GM18873 (cell line): ENCODE data around the gene USP13.

ENCODE experiments used
- ATAC-seq: cut with Tn5 transposase; IDR thresholded peaks from one replicate; pipeline ENCODE4 v1.9.1; 2021; ENCODE audit warnings: mild to moderate bottlenecking, moderate library complexity, moderate number of reproducible peaks; ENCODE audit not compliant: unreplicated experiment, low FRiP score

The USP13 gene

DNA sequence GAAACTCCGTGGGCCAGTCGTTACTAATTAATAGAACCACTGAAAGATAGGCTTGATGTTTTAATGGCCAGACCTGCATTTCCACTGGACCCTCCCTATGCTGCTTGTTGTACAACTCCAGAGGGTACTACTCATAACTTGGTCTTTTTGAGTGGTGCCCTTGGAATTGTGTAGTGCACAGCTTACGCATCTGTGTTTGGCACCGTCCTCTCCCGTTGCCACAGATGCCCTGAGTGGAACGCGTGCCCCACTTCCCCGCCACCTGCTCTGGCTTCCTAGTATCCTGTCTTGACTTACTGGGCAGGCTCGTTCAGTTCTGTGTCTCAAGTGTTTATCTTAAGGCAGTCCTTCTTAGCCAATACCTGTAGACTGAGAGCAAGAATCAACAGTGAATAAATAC, 78.7 kb downstream of the USP13 start:
- no peak for ATAC-seq

DNA sequence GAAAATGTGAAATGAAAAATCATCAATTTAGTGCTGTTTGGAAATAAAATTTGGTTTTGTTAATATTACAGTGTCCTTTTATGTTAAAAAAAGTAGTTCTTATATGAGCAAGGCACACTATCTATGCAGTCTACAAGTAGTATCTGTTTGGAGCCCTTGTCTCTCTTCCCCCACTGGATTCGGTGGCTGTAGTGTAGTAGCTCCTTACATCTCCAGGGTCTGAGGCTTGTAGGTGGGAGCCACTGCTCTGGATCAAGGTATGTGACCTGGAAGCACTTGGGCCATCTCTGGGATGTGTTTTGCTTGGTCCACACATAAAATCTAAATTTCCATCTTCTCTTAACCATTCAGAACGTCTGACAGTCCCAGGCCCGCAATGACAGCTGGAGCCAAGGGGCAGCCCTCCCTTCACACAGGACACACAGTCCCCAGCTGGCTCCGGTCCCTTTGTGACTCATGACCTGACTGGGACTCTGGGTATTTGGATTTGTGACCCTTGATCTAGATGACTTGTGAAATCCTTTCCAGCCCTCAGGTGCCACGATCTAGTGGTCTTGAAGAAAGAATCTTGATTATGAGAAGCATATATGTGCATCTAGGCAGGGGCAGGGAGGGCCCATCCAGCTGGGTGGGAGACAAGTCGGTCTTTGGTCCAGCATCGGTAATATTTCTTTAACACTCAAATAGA, 80.0 kb downstream of the USP13 start:
- no peak for ATAC-seq

DNA sequence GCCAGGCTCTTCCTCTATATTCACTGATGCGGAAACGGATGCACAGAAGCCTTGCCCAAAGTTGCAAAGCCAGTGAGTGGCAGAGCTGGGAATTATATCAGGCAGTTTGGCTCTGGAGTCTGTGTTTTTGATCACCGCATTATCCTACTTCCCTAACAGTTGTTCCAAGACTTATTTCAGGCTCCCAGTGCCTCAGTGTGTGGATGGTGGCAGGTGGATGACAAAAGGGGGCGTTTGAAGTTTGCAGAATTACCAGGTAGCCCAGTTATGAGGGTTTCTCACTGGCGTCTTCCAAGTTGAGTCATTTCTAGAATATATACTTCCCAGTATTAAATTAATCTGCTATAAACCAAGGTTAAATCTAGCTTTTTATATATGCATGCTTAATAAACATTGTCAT, 81.0 kb downstream of the USP13 start:
- no peak for ATAC-seq

DNA sequence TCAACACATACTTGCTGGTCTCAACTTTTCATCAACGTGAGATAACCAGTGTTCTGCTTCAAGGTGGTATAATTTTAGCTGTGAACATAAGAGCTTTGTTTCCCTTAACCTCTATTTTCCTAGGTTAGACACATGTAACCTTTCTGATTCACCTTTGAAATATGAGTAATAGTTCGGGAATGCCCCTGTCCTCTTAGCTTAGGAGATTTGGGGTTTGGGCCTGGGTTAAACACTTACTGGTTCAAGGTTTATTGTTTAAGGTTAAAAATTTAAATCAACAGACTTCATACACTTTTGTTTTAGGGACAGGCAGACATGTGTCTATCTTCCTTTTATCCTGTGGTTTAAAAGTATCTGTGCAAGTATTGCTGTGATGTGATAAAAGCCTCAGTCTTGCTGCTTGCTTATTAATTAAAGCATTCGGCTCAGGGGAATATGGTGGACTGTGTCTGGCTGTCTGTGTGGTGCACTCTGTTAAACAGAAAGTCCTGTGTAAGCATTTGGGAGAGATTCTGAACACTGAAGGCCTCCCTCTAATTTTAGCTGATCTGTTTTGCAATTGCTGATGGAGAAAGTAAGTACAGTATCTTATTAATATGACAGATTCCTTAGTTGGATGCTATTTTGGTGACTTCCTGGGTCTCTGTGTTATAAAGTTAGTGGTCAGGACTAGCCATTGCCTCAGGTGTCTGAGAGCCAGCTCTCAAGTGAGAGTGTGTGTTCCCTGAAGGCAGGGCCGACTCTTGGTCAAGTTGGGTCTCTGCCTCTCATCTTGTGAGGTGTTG, 81.8 kb downstream of the USP13 start:
- ATAC-seq: no peak

DNA sequence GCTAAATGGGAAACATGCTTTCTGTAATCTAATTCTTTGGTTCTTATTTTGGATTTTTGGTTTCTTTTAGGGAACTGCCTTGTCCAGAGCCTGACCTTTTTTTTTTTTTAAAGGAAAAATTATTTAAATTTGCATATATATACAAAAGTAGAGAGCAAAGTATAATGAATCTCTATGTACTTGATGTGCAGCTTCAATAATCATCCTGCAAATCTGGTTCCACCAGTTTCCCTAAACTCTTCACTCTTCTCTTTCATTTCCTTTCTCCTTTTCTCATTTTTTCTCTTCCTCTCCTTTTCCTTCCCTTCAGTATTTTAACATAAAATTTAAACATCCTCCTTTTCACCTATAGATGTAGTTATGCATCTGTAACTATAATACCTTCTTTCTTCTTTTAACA, 82.5 kb downstream of the USP13 start:
- no peak for ATAC-seq

DNA sequence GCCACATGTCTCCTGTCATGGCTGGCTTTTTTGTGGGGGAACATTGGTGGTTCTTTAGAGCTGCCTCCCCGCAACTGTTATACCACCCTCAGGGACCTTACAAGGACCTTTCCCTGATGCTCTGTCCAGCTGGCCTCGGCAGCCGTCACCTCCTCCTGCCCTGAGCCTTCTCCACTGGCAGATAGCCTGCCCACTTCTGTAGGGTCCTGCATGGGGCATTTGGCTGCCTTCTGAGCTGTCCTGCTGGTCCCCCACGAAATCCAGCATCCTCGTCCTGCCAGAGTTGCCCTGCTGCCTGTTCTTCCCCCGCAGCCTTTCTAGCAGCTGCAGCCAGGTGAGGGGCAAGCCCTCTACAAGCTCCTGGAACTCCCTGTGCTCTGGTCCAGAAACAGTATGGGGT, 86.2 kb downstream of the USP13 start:
- no peak for ATAC-seq

DNA sequence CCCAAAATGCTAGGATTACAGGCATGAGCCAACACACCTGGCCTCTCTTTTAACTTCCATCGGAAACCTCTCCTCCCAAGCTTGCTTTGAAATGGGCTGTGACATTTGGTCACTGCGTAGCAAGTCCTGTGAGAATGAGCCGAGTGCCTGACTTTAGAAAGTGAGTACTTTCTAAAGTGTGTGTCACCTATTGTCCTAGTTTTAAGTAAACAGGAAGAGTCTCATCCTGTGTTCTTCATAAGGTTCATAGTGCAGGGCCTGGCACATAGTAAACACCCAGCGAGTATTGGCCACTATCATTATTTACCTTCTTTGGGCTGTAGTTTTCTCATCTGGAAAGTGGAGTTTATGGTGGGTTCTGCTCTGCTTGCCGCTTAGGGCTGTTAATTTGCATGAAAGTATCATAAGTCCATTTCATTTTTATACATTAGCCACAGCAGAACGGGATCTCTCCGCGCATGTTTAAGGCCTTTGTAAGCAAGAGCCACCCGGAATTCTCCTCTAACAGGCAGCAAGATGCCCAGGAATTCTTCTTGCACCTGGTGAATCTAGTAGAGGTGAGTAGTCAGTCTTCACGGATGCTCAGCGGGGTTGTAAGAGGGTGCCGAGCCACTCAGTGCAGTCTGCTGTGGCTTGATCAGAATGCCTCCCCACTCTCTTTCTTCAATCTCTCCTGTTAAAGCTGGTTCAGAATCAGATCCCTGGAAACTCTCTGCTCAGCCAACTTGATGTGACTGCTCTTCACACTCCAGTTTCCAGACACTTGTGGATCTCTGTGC, 87.2 kb downstream of the USP13 start:
- ATAC-seq: no peak

DNA sequence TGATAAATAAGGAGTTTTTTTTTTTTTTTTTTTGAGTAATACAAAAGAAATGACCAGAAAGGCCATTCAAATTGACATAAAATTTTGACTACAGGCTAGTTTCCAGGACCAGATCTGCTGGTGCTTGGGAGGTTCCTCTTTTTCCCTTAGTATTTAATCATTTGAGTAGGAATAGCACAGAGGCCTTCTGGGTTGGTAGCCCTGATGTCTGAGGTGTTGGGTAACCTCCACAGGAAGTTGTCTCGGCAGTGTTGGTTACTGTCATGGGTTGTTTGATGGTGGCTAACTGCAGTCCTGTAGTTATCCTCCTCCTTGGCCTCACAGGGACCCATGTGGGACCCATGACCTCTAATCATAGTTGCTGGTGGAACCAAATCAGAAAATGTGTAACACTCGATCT, 91.1 kb downstream of the USP13 start:
- ATAC-seq: no peak

DNA sequence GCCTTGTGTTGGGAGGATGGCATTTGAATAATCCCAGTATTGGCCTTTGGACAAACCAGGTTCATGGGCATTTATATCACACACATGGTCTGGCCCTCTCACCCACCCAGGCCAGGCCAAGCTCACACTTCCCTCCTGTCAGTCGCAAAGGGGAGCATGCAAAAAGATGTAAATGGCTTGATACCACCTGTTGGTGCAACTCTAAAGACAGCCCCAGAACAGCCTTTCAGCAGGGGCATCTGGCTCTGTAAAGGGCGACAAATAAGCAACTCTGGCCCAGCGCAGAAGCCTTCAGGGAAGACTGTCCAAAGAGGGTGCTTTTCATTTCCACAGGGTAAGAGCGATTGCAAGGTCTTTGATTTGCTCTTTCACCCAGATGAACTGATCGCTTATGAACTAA, 91.8 kb downstream of the USP13 start:
- ATAC-seq: no peak

DNA sequence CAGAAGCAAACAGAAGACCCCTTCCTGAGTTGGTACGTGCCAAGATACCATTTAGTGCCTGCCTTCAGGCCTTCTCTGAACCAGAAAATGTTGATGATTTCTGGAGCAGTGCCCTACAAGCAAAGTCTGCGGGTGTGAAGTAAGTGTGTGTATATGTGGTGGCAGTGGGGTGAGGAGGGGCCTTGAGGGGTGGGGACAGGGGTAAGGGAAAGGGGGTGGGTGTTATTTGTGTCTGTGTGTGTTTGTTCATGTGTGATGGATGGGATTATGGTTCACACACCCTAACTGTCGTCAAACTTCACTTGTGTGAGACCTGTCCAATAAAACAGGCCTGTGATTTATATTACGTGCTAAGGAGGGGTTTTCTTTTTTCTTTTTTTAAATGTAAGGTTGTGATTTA, 92.2 kb downstream of the USP13 start:
- no peak for ATAC-seq

DNA sequence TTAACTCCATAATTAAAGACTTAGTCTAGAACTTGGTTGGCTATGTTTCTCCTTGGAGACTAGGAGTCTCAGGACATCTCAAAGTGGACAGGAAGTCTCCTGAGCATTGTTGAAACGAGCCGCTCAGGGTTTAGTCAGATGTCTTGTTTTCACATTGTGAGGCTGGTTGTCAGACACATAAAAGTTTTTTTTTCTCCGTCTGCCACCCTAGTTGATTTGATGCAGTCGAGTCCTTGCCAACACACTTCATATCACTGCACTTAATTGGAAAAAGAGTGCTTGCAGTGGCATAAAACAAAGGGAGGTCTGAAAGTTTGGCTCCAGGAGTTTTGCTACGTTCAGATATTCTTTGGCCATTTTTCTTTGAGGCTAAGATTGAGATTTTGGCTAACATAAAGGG, 92.9 kb downstream of the USP13 start:
- no peak for ATAC-seq

DNA sequence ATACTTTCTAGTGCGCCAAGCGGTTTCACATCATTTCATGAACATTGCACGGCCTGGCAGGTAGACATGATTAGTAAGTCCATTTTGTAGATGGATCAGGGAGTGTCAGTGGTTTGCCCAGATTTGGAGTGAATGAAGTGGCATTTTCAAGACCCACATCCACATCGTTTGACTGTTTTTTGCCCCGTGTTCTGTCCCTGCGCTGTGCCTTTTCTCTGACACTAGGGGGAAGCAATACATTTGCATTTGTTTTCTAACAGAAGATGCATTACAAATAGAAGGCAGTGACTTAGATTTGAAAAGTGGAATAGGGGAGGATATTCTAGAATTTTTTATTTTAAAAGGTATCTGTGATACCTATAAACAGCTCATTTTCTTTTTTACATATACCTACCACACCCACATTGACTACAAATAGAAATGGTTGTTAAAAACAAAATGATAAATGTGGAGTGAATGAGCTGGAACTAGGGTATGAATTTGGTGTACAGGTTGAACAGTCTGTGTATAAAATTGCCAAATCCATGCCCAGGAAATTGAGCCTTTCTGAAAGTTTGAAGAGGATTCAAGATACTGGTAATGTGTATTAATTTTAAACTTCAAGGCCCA, 98.0 kb downstream of the USP13 start:
- ATAC-seq: no peak

DNA sequence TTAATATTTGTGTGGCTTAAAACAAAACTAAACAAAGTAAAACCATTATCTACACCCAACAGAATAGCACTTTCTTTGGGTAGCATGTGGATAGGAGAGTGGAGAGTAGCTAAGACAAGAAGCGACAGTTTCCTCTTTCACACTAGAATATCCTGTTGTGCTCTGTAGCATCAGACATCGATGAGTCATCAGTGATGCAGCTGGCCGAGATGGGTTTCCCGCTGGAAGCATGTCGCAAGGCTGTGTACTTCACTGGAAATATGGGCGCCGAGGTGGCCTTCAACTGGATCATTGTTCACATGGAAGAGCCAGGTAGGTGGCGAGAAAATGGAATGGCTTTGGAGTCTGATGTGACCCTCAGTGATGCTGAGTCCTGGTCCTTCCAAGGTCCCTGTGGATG, 108.1 kb downstream of the USP13 start:
- ATAC-seq: no peak

DNA sequence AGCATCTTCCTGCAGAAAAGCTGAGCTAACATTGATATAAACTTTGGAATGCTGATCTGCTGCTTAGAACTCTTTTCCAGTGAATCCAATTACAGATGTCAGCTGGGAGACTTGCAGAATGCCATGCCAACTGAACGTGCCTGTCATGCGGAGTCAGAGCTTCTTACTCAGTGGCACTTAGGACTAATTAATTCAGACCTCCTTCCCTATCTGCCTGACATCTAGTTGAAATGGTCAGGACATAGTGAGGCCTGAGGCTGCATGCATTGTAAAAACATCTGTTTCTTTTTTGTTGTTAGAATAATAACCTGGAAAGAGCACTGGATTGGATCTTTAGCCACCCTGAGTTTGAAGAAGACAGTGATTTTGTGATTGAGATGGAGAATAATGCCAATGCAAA, 112.6 kb downstream of the USP13 start:
- no peak for ATAC-seq

DNA sequence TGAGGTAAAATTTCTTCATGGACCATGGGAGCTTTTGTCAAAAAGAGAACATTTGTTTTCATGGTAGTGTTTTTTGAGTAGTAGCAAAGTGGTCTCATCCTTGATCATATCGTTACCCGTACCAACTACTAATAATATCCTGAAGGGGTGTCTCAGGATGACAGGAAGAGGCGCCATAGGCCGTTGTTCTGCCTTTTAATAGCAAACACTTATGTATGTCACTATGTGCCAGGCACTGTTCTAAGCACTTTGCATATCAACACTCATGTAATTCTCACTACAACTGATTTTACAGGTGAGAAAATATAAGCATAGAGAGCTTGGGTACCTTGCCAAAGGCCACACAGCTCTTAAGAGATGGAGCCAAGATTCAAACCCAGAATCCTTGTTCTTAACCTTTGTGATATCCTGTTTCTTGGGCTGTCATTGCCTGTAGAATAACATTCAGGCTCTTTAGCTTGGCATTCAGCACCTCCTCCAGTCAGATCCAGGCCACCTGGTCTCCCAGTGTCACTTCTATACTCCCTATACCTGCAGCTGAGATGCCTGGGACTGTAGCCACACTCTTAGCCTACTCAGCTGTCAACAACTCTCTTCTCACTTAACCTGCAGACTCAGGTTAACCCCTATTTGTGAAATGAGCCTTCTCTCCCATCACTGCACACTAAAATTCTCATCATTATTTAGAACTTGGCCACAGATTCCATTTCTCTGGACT, 113.7 kb downstream of the USP13 start:
- ATAC-seq: no peak

DNA sequence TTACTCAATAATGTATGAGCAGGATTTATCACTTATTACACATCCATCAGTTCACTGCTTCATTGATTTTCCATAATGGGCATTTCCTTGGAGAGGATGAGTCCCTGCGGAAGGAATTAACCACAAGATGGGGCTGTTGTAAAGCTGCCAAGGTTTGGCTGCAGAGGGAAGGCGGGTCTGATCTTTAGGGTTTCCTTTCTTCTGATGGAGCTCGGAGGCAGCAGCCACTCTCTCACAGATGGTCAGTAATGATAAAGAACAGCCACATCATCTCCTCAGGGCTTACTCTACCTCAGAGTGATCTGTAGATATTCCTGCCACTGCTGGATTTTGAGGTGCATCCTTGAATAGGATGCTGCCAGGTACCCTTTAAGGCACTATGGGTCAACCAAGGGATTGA, 115.2 kb downstream of the USP13 start:
- ATAC-seq: no peak

DNA sequence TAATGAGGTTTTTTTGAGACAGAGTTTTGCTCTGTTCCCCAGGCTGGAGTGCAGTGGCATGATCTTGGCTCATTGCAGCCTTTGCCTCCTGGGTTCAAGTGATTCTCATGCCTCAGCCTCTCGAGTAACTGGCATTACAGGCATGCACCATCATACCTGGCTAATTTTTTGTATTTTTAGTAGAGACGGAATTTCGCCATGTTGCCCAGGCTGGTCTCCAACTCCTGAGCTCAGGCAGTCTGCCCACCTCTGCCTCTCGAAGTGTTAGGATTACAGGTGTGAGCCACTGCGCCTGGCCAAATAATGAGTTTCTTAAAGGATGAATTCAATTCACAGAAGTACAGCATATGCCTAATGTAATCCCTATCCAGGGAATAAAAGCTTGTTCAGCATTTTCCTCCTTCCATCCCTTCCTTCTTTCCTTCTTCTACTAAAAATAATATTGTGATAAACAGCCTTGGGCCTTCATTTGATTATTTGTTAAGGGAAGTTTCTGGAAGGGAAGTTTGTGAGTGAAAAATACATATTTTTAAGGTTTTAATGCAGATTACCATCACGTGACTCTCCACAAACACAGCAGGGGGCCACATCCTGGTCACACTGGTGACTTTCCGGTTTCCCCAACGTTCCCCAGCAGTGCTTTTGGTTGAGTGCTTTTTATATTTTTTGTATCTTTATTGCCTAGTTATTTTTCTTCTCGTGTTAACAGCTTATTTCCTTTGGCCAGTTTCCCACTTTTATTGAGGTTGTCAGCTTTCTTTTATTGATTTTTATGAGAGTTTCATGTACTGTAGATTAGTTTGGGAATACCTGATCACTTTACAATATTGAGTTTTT, 116.8 kb downstream of the USP13 start:
- no peak for ATAC-seq

DNA sequence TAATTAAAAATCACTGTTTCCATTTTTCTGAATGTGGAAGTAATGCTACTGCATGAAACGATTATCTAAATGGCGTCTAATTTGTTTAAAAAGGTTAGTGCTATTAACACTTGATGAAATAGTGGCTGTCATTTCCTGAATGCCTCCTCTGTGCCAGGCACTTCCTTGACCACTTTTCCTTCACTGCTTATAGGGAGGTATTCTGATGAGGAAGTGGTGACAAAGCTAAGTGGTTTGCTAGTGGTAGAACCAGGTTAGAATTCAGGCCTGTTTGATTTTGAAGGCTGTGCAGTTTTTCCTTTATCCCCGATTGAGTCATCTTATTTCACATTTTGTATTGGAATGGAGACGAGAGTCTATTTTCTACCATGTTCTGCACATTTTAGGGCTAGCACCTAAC, 119.0 kb downstream of the USP13 start:
- ATAC-seq: no peak

DNA sequence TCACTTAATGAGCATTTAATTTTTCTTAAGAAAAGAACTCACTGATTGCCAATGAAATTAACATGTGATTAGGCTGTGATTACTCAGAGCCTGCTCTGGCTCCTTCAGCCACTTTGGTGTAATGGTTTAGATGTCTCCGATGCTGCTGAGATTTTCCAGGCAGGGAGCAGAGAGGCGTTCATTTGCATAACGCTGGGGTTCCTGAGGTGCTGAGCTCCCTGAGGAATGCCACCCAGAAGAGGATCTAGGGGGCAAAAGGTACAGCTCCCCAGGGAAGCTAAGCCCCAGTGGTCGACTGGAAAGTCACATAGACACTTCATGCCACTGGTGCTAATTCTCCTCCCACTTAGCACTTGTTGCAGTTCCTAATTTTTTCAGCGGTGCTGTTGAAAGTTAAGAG, 119.5 kb downstream of the USP13 start:
- ATAC-seq: no peak
